ENCODE results near the gene SLC5A3. TPM values are rescaled to one million over a fixed set of nuclear protein-coding genes. Genes with fewer than 3 reads are reported as not detected.

The SLC5A3 gene
- total RNA-seq, 1 experiment from 2014 or later: 8.8 TPM

GRCh38 chr21:34107606-34108005 is 34.2 kb downstream of the SLC5A3 start:
- POLR2A ChIA-PET (ENCODE audit: unreplicated experiment): no interaction called here

GRCh38 chr21:34109075-34109474 is 35.7 kb downstream of the SLC5A3 start:
- Histone ChIP-seq H3K4me3 (no peak overlapping the region), H3K27me3 (ENCODE audit: insufficient read depth, low read depth) (no peaks in the 10 kb centered on the region), H3F3A (ENCODE audit: insufficient read depth, low read depth) (no peaks in the 10 kb centered on the region), H3K9me2 (ENCODE audit: insufficient read depth) (no peaks in the 10 kb centered on the region), H3K4me2 (no peak overlapping the region), H4K20me1 (ENCODE audit: insufficient read depth) (0 out of 2 replicates have a peak, but pooled peaks cover 3% of the 10 kb centered on the region), H3K9me3 (ENCODE audit: insufficient read depth, low read depth) (no peaks in the 10 kb centered on the region), H2AFZ (no peak overlapping the region), H3K36me3 (ENCODE audit: low read depth) (no peaks in the 10 kb centered on the region), H3K4me1 (replicated peaks; ENCODE audit: insufficient read depth) (no peaks in the 10 kb centered on the region), H3K27ac (no peak overlapping the region), H3K79me2 (ENCODE audit: low read depth) (peaks cover 9% of the 10 kb centered on the region; the same call in 1 of the 2 replicates)
- ChIA-PET POLR2A (ENCODE audit: unreplicated experiment) (no interaction called here), CTCF (no interaction called here)
- intact Hi-C loops (cut with micrococcal nuclease; ENCODE audit: unreplicated experiment): no loop called here
- DNase-seq: no peak
- no TSS peak for BruUV-seq (replicated peaks)
- no peak for TF ChIP-seq EZH2 (IDR thresholded peaks at IDR 0.05; ENCODE audit: low read depth)
- TF ChIP-seq, protein P1, sequence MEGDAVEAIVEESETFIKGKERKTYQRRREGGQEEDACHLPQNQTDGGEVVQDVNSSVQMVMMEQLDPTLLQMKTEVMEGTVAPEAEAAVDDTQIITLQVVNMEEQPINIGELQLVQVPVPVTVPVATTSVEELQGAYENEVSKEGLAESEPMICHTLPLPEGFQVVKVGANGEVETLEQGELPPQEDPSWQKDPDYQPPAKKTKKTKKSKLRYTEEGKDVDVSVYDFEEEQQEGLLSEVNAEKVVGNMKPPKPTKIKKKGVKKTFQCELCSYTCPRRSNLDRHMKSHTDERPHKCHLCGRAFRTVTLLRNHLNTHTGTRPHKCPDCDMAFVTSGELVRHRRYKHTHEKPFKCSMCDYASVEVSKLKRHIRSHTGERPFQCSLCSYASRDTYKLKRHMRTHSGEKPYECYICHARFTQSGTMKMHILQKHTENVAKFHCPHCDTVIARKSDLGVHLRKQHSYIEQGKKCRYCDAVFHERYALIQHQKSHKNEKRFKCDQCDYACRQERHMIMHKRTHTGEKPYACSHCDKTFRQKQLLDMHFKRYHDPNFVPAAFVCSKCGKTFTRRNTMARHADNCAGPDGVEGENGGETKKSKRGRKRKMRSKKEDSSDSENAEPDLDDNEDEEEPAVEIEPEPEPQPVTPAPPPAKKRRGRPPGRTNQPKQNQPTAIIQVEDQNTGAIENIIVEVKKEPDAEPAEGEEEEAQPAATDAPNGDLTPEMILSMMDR (conservative IDR thresholded peaks at IDR 0.05): no peak

More at GRCh38 chr21:34107606-34108005, 34.2 kb downstream of the SLC5A3 start:
- Histone ChIP-seq H3K4me2 (no peak overlapping the region), H2AFZ (no peak overlapping the region), H3F3A (ENCODE audit: insufficient read depth, low read depth) (no peaks in the 10 kb centered on the region), H3K4me3 (no peak overlapping the region), H4K20me1 (ENCODE audit: insufficient read depth) (0 out of 2 replicates have a peak, but pooled peaks cover 3% of the 10 kb centered on the region), H3K79me2 (ENCODE audit: low read depth) (peaks cover 11% of the 10 kb centered on the region; the same call in 1 of the 2 replicates), H3K9me2 (ENCODE audit: insufficient read depth) (no peaks in the 10 kb centered on the region), H3K36me3 (ENCODE audit: low read depth) (no peaks in the 10 kb centered on the region), H3K27ac (no peak overlapping the region), H3K4me1 (replicated peaks; ENCODE audit: insufficient read depth) (no peaks in the 10 kb centered on the region), H3K27me3 (ENCODE audit: insufficient read depth, low read depth) (no peaks in the 10 kb centered on the region), H3K9me3 (ENCODE audit: insufficient read depth, low read depth) (no peaks in the 10 kb centered on the region)
- DNase-seq: no peak
- CTCF ChIA-PET: no interaction called here
- intact Hi-C loops (cut with micrococcal nuclease; ENCODE audit: unreplicated experiment): no loop called here
- TF ChIP-seq EZH2 (IDR thresholded peaks at IDR 0.05; ENCODE audit: low read depth): no peak
- TF ChIP-seq, protein P1 (conservative IDR thresholded peaks at IDR 0.05): no peak
- BruUV-seq (replicated peaks): no TSS peak

DNA sequence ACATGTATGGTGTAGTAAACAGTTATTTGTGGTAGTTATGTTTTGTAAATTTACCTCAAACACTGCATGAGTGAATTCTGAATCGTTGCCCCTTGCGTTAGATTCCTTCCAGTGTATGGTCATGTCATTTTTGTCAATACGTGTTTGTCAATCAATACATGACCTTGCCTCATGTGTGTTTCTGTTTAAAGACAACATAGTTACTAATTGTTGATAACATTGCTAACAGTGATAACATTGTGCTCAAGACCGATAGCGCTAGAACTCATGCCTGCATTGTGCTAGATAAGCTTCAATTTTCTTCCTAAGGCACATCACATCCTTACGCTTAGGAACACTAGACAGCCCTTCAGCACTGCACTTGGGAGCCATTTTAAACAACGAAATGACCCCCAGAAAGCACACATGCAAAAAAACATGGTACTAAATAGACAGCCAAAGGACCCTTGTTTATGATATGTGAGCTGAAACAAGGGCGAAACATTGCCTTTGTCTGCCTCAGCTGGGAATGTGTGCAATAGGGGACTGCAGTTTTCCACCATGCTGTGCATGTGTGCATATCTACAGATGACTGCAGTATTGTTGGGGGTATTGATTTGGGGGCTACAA is 37.3 kb downstream of the SLC5A3 start:
- H3K36me3 ChIP-seq (ENCODE audit: low read depth): no peaks in the 10 kb centered on the region
- H3K4me1 ChIP-seq (replicated peaks; ENCODE audit: insufficient read depth): no peaks in the 10 kb centered on the region
- H3K4me2 ChIP-seq: no peak overlapping the region
- no TSS peak for BruUV-seq (replicated peaks)
- peaks cover 7% of the 10 kb centered on the region; the same call in 1 of the 2 replicates for H3K79me2 ChIP-seq (ENCODE audit: low read depth)
- TF ChIP-seq, protein P1 (conservative IDR thresholded peaks at IDR 0.05): no peak
- TF ChIP-seq EZH2 (IDR thresholded peaks at IDR 0.05; ENCODE audit: low read depth): no peak
- POLR2A ChIA-PET (ENCODE audit: unreplicated experiment): no interaction called here
- H3K9me2 ChIP-seq (ENCODE audit: insufficient read depth): no peaks in the 10 kb centered on the region
- H2AFZ ChIP-seq: no peak overlapping the region
- H3F3A ChIP-seq (ENCODE audit: insufficient read depth, low read depth): no peaks in the 10 kb centered on the region
- no peak overlapping the region for H3K4me3 ChIP-seq
- DNase-seq: no peak
- no peaks in the 10 kb centered on the region for H3K9me3 ChIP-seq (ENCODE audit: insufficient read depth, low read depth)
- H4K20me1 ChIP-seq (ENCODE audit: insufficient read depth): 0 out of 2 replicates have a peak, but pooled peaks cover 3% of the 10 kb centered on the region
- H3K27ac ChIP-seq: no peak overlapping the region
- H3K27me3 ChIP-seq (ENCODE audit: insufficient read depth, low read depth): no peaks in the 10 kb centered on the region
- intact Hi-C loops (cut with micrococcal nuclease; ENCODE audit: unreplicated experiment): no loop called here
- CTCF ChIA-PET: no interaction called here
